HG03108 (cell line): ENCODE data around the gene FANCL.
"Not testable (repeated sequence)": the region's sequence is repeated elsewhere in the genome, so short reads cannot be mapped to it uniquely, and the experiment has no call there.

ENCODE experiments used
- ATAC-seq: cut with Tn5 transposase; IDR thresholded peaks from one replicate; pipeline ENCODE4 v1.9.1; 2021; ENCODE audit warnings: moderate library complexity; ENCODE audit not compliant: unreplicated experiment

FANCL gene

DNA sequence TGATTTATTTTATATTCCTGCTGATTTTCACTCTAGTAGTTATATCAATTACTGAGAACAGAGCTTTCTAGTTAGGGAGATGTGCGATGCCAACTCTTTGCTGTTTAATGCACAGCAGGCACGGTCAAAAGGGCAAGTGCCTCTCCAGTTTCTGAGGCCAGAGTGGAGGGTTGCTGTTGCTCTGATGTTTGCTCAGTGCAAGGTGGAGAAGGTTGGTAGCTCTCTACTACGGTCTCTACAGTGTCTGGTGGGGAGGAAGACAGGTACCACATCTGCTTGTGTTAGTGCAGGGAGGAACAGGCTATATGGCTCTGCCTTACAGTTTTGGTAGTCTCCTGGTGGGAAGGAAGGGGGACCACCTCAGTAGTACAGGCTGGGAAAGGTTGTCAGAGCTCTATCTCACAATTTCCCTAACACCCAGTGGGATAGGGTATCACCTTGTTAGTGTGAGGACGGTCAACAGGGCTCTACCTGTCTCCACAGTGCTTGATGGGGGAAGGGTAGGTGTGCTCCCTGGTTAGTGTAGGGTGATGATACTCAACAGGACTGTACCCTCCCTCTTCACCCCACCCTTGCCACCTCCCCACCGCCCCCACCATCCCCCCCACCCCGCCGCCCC, 85.9 kb downstream of the FANCL start:
- ATAC-seq = no peak

DNA sequence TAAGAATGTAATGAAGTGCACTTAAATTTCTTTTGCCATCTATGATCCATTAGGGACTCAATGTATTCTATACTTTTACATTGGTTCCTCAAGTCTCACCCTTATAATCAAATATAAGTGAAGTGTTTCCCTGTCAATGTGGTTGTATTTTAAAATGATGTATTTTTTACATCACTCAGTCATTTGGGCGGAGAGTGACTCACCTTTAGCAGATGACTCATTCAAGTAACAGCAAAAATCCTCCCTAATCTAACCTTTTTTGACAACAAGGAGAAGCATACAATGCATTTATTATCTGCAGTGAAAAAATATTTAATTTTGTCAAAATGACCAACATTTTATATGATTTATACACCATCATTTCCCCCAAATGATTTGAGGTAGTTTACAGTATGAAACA, 94.4 kb downstream of the FANCL start:
- ATAC-seq = no peak

DNA sequence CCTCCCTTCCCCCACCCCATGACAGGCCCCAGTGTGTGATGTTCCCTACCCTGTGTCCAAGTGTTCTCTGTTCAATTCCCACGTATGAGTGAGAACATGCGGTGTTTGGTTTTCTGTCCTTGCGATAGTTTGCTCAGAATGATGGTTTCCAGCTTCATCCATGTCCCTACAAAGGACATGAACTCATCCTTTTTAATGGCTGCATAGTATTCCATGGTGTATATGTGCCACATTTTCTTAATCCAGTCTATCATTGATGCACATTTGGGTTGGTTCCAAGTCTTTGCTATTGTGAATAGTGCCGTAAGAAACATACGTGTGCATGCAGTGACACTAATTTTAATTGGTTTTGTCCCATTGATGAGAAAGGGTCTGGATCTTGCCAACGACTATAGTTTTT, 95.4 kb downstream of the FANCL start:
- ATAC-seq = not testable (repeated sequence)

DNA sequence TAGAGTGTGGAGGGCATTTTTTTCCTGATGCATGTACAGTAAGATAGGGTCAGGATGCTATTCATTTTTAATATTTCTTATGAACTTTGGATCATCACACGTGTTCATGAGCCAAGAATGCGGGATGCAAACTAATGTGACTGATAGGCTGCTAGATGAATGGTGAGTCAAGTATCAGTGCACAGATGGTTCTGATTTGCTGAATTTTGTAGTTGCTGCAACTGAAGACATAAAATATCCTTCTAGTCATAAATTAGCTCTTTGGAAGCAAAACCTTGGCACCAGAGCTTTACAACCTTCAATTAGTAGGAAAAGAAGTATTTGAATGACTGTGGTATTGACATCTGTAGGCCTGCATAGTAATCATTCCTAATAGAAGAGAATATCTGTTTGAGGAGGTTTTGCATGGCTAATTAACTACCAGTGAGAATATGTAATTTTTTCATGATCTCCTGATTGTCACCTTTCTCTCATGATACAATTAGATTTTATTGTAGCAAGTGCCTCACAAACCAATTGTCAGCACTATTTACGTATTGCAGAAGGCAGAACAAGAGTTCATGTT, 100.5 kb downstream of the FANCL start:
- no peak for ATAC-seq

DNA sequence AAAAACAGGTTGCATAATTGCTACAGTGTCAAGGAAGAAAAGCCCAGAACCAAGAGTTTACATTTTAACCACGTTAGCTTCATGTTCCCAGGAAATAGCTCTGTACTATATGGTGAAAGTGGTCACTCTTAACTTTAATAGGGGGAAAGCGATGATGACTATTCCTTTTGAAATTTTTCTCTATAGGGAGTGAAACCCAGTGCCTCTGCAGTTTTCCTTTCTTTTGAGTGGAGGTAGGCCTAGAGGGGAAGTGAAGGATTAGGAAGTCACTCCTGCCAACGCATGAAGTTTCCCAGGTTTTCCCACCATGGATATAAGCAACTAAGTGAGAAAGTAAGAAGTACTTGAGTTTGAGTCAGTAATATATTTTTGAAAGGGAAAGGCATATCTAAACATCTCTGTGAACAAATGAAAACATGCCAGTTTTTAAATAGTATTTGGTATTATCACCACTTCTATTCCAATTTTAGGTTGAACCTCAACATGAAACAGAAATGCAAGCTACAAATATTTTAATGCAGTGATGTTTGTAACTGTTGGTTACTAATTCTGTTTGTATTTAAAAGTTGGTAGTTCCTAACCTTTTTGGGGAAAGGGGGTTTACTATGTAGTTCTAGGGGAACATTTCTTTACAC, 102.6 kb downstream of the FANCL start:
- no peak for ATAC-seq

DNA sequence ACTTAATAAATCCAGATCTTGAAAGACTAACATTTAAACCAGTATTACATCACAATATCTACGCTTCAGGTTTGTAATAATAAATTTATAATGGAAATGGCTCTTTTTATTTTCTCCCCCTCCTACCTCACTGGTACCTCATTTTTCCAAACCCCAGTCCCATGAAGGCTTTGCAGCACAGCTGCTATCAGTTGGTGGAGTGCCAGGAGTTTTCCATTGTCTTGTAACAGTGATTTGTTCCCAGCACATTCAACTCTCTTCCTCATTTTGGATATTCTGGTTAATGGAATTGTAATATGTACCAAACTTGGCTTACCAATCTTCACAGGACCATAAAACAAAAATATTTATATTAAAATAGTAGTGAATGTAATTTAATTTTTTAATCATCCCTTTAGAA, 103.3 kb downstream of the FANCL start:
- ATAC-seq = no peak

DNA sequence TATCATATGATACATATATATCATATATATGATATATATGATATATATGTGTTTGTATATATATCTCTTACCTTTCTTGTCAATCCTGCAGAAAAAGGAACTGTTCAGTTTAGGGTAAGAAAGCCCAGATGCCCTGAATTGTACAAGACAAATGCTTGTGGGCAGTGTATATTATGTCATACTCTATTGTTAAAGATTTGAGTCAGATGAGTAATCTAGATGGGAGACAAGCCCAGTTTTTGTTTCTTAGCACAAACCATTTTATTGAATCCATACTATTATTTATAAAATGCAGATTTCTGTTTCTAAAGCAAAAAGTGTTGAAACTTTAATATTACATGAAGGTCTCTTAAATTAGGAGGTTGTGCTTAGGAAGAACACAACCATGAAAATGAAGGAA, 103.9 kb downstream of the FANCL start:
- ATAC-seq = no peak

DNA sequence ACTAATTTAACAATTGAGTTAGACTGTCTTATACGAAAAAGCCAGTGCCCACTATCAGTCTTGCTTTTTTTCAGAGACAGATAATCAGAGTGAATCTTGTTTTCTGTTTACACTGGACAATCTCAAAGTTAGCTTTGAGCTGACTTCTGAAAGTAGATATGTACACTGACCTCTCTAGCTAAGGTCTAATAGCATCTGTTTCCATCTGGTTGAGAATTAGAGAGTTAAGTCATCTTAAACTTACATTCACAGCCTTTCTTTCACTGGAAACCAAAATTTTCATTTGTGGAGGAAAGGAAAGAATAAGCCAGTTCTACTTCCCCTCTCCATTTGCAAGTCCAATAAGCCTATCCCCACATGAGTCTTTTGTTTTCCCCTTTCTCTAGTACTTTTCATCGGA, 105.3 kb downstream of the FANCL start:
- ATAC-seq = no peak

DNA sequence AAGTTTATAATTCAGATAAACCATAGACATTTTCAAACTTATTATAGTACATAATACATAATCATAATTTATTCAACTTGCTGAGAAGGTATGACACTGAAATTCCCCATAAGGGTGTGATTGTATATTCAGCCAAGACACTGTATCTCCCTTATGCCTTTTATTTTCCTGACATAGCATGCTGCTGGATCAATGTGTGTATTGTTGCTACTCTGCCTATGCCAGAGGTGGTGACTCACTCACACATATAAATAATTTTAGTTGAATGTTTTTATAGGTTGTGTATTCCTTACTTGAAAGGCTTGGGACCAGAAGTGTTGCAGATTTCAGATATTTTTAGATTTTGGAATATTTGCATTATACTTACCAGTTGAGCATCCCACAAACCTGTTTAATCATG, 107.7 kb downstream of the FANCL start:
- no peak for ATAC-seq

DNA sequence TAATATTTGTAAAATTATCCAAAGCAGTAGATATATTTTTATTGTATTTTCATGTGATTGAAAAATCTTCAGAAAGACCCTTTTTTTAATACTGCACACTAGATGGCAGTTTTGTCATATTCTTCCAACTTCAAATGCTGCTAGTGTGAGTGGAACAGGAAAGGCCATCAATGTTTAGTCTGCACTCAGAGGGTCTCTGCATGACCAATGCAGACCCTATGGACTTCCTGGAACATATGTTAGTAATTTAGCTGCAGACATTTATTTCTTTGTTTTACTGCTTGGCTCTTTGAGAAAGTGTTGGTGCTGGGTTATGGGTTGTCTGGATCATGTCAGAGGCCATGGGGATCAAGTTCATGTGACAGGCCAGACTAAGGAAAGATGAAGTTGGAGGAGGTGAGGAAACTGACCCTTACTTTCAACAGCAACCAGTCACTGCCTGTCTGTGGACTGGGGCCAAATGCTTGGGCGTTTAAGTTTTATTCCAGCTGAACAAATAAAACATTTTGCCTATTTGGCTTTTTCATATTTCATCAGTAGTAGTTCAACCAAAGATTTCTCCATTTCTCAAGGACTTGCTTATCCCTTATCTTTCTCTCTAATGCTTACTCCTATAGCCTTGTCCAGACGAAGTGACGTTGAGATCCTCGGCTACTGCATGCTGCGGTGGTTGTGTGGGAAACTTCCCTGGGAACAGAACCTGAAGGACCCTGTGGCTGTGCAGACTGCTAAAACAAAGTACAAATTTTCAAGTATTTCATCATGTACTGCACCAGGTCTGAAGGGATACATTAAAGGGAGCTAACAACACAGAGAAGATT, 109.7 kb downstream of the FANCL start:
- no peak for ATAC-seq

DNA sequence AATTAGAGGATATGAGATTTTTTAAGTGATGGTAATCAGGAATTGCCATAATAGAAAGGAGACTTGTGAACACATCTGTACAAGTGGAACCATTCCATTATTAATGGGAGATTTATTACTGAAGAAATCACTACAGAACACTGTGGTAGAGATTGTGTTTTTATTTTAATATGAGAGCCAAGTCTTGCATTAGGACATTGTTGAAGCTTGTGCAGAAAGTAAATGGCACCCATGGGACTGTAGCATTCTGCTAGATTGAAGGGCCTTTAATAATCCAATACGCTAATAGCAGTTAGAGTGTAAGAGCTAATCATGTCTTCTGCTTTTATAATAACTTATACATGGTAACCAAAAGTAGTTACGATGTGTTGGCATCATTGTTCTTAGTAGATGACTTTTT, 110.9 kb downstream of the FANCL start:
- ATAC-seq = no peak

DNA sequence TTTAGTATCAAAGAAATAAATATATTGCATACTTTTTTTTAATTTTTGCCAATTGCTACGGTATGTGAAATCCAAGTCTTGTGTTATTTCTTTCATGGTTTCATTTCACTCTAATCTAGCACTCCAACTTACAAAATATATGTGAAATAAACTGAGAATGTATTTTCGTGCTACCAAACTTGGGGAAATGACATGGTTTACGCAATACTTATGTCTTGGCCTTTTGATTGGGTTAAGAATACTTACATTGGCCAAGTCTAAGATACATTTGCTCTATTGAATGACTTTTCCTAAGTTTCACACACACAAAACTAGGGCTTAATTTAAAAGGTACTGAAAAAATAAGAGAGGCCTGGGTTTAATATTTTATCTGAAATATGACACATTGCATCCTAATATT, 114.0 kb downstream of the FANCL start:
- ATAC-seq = no peak

DNA sequence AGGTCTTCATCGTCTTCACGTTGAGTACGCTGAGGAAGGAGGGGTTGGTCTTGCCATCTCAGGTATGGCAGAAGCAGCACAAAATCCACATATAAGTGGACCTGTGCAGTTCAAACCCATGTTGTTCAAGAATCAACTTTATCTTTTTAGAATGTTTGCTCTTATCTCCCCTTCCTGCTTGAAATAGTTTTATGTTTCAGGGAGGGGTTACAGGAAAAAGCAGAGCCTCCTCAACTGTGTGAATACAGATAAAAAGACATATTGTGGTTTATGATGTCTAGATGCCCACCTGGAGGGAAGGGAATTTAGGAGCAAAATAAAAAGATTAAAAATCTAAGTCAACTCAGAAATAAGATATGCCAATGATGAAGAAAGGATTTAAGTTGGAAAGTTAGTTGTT, 118.6 kb downstream of the FANCL start:
- ATAC-seq = no peak

DNA sequence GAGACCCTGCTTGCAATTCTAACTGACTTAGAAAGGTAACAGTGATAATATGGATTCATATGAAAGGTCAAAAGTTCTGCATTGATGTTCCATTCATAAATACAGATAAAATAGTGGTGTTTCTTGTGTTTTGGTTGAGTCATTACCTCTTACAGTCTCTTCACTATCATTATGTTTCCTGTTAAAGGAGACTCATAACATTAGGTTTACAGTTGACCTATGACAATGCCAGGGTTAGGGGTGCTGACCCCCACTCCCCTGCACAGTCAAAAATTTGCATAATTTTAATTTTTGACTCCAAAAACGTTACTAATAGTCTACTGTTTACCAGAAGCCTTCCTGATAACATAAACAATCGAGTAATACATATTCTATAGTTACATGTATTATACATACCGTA, 119.1 kb downstream of the FANCL start:
- no peak for ATAC-seq

DNA sequence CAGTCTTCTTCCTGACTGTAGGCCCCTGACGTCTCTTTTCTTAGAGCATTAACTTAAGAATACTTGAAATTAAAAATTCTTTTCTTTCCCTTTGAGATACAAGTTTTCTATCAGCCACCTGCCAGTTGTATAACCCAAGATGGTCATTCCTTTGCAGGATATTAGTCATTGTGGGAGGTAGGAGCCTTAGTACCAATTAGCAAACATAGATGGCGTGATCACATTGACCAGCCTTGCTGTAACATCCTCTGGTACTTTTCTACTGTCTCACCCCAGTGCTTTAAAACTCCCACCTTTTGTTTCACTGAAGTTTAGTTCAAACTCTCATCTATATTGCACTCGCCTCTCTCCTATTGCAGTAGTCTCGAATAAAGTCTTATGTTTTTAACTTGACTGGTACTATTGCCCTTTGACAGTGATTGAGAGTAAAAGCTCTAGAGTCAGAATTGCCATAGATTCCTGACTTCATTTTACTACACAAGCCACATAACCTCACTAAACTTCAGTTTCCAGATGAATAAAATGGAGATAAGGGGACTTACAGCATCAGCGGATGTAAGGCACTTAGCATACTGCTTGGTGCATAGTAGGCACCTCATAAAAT, 120.4 kb downstream of the FANCL start:
- ATAC-seq = no peak

DNA sequence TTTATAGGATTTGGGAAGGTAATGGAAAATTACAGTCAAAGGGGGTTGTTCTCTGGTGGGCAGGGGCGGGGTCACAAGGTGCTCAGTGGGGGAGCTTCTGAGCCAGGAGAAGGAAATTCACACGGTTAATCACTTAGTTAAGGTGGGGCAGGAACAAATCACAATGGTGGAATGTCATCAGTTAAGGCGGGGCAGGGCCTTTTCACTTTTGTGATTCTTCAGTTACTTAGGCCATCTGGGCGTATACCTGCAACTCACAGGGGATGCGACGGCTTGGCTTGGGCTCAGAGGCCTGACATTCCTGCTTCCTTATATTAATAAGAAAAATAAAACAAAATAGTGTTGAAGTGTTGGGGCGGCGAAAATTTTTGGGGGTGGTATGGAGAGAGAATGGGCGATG, 127.6 kb downstream of the FANCL start:
- not testable (repeated sequence) for ATAC-seq

DNA sequence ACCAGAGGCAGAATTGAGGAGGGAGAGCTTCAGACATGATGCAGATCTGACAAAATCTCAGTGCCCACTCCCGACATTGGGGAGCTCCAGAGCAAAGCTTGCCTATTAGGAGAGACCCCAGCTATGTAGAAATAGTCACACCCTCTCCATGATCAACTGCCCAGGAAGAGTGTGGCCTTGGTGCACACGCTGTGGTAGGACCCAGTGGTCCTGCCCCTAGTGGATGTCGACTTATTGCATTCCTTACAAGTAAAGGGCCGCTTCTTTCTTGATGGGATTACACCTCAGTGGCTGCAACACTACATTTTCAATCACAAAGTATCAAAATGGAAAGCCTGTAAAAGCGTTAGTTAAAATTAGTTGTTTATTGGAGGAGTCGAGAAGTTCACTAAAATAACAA, 130.4 kb downstream of the FANCL start:
- ATAC-seq = no peak

DNA sequence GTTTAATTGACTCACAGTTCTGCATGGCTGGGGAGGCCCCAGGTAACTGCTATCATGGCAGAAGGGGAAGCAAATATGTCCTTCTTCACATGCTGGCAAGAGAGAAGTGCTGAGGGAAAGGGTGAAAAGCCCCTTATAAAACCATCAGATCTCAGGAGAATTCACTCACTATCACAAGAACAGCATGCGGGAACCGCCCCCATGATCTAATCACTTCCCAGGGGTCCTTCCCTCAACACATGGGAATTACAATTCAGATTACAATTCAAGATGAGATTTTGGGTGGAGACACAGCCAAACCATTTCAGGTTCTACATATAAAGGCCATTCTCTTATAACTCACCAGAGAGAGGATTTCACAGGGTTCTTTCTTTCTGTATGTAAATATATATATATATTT, 131.6 kb downstream of the FANCL start:
- no peak for ATAC-seq
